ENCODE results near the gene OMP. TPM values are rescaled to one million over a fixed set of nuclear protein-coding genes. Genes with fewer than 3 reads are reported as not detected.

OMP gene
- total RNA-seq, 1 donor: not detected

- H3K79me2 ChIP-seq (ENCODE audit: insufficient read depth, low read length): no peaks in the 10 kb centered on the region
- peak; percentile 70 for DNase-seq (ENCODE audit: insufficient read length, low spot score, missing footprints)
- H3K4me1 ChIP-seq (ENCODE audit: insufficient read depth, low read length): peaks cover 38% of the 10 kb centered on the region
- H3K27ac ChIP-seq (ENCODE audit: low read depth, low read length): no peak overlapping the region
- TF ChIP-seq CTCF (IDR thresholded peaks at IDR 0.05; ENCODE audit: extremely low read depth, low read depth, low read length): no peak
- no peak overlapping the region for H3K4me2 ChIP-seq (ENCODE audit: insufficient read depth, low read length)
- H4K20me1 ChIP-seq (ENCODE audit: insufficient read depth, low read length): peaks cover under 1% of the 10 kb centered on the region
- H3K9me3 ChIP-seq (ENCODE audit: low read depth, low read length): no peaks in the 10 kb centered on the region
- no peak overlapping the region for H2AFZ ChIP-seq (ENCODE audit: low read length)
- no peak overlapping the region for H3K4me3 ChIP-seq (ENCODE audit: insufficient read depth, low read length)
- H3K27me3 ChIP-seq (ENCODE audit: insufficient read depth, low read length): no peaks in the 10 kb centered on the region
- no peaks in the 10 kb centered on the region for H3K36me3 ChIP-seq (ENCODE audit: insufficient read depth, low read length)
These were observed 10.2 kb downstream of the OMP start for GRCh38 chr11:77112641-77113381.

GRCh38 chr11:77113382-77114088 lies 10.9 kb downstream of the OMP start:
- peak; percentile 74 for TF ChIP-seq CTCF (IDR thresholded peaks at IDR 0.05; ENCODE audit: extremely low read depth, low read depth, low read length)
- H4K20me1 ChIP-seq (ENCODE audit: insufficient read depth, low read length): no peaks in the 10 kb centered on the region

GRCh38 chr11:77114089-77114463 lies 11.4 kb downstream of the OMP start:
- TF ChIP-seq CTCF (IDR thresholded peaks at IDR 0.05; ENCODE audit: extremely low read depth, low read depth, low read length): no peak
- no peak overlapping the region for H3K4me3 ChIP-seq (ENCODE audit: insufficient read depth, low read length)
- H3K27me3 ChIP-seq (ENCODE audit: insufficient read depth, low read length): no peaks in the 10 kb centered on the region
- H3K4me2 ChIP-seq (ENCODE audit: insufficient read depth, low read length): no peak overlapping the region
- H4K20me1 ChIP-seq (ENCODE audit: insufficient read depth, low read length): no peaks in the 10 kb centered on the region
- no peak overlapping the region for H2AFZ ChIP-seq (ENCODE audit: low read length)
- no peaks in the 10 kb centered on the region for H3K79me2 ChIP-seq (ENCODE audit: insufficient read depth, low read length)
- no peaks in the 10 kb centered on the region for H3K9me3 ChIP-seq (ENCODE audit: low read depth, low read length)
- H3K27ac ChIP-seq (ENCODE audit: low read depth, low read length): no peak overlapping the region
- peaks cover 26% of the 10 kb centered on the region for H3K4me1 ChIP-seq (ENCODE audit: insufficient read depth, low read length)
- peak; percentile 68 for DNase-seq (ENCODE audit: insufficient read length, low spot score, missing footprints)
- peaks cover 1% of the 10 kb centered on the region for H3K36me3 ChIP-seq (ENCODE audit: insufficient read depth, low read length)

More at GRCh38 chr11:77113382-77114088, 10.9 kb downstream of the OMP start:
- H2AFZ ChIP-seq (ENCODE audit: low read length): no peak overlapping the region
- no peaks in the 10 kb centered on the region for H3K9me3 ChIP-seq (ENCODE audit: low read depth, low read length)
- no peaks in the 10 kb centered on the region for H3K79me2 ChIP-seq (ENCODE audit: insufficient read depth, low read length)
- no peak overlapping the region for H3K4me3 ChIP-seq (ENCODE audit: insufficient read depth, low read length)
- peaks cover 31% of the 10 kb centered on the region for H3K4me1 ChIP-seq (ENCODE audit: insufficient read depth, low read length)
- no peak overlapping the region for H3K4me2 ChIP-seq (ENCODE audit: insufficient read depth, low read length)
- no peaks in the 10 kb centered on the region for H3K27me3 ChIP-seq (ENCODE audit: insufficient read depth, low read length)
- peak; percentile 98 for DNase-seq (ENCODE audit: insufficient read length, low spot score, missing footprints)
- H3K36me3 ChIP-seq (ENCODE audit: insufficient read depth, low read length): no peaks in the 10 kb centered on the region
- no peak overlapping the region for H3K27ac ChIP-seq (ENCODE audit: low read depth, low read length)

DNA sequence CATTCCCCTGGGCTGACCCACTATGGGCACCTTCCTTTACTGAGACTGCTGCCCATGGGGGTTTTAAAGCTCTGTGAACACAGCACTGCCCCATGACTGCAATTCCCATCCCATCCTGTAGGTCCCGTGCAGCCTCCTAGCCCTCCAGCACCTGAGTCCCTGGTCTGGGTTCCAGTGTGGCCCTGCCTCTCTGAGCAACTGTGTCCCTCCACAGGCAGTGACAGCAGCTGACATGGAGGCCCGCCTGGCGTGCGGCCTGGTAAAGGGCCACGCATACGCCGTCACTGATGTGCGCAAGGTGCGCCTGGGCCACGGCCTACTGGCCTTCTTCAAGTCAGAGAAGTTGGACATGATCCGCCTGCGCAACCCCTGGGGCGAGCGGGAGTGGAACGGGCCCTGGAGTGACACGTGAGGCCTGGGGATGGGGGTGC lies 12.6 kb downstream of the OMP start:
- DNase-seq (ENCODE audit: insufficient read length, low spot score, missing footprints): no peak
- H3K4me3 ChIP-seq (ENCODE audit: insufficient read depth, low read length): no peak overlapping the region
- H3K79me2 ChIP-seq (ENCODE audit: insufficient read depth, low read length): no peaks in the 10 kb centered on the region
- H3K4me2 ChIP-seq (ENCODE audit: insufficient read depth, low read length): no peak overlapping the region
- H3K4me1 ChIP-seq (ENCODE audit: insufficient read depth, low read length): peaks cover 14% of the 10 kb centered on the region
- no peaks in the 10 kb centered on the region for H3K9me3 ChIP-seq (ENCODE audit: low read depth, low read length)
- TF ChIP-seq CTCF (IDR thresholded peaks at IDR 0.05; ENCODE audit: extremely low read depth, low read depth, low read length): peak; percentile 30
- H3K27me3 ChIP-seq (ENCODE audit: insufficient read depth, low read length): no peaks in the 10 kb centered on the region
- H4K20me1 ChIP-seq (ENCODE audit: insufficient read depth, low read length): no peaks in the 10 kb centered on the region
- H3K27ac ChIP-seq (ENCODE audit: low read depth, low read length): no peak overlapping the region
- H3K36me3 ChIP-seq (ENCODE audit: insufficient read depth, low read length): peaks cover 2% of the 10 kb centered on the region
- H2AFZ ChIP-seq (ENCODE audit: low read length): no peak overlapping the region

Measured in osteoblast (primary cell).